IMR-90 (cell line): ENCODE data around the gene ANAPC1. TPM values are rescaled to one million over a fixed set of nuclear protein-coding genes. Genes with fewer than 3 reads are reported as not detected.

Source experiments
- ATAC-seq: fragments of 200-7000 bp; cut with Tn5 transposase; 2 replicates; pipeline ENCODE4 v1.9.1; 2020; ENCODE audit warnings: low read depth, mild to moderate bottlenecking, moderate library complexity
- BruUV-seq: library from RNA; stranded (reverse); fragments of 400-500 nt; replicated peaks from 2 replicates; lab custom pipeline; 2021; lab: Mats Ljungman, UMichigan
- CTCF ChIA-PET: fragments of 300-600 bp; formaldehyde crosslinking; extraction: SDS; loops from one replicate; lab custom pipeline; 2021; ENCODE audit warnings: antibody characterized with exemption; lab: Yijun Ruan, JAX
- POLR2A ChIA-PET: fragments of 300-600 bp; sonication (Branson Sonifier 250); formaldehyde crosslinking; loops from one replicate; lab custom pipeline; 2022; ENCODE audit warnings: antibody characterized with exemption; ENCODE audit not compliant: unreplicated experiment; lab: Charles Lee
- DNase-seq: peaks from one replicate; pipeline ENCODE4 v3.0.0; 2013
- H2AFZ ChIP-seq: replicated peaks from 2 replicates; pipeline ENCODE3; 2013; ENCODE audit warnings: low read length, mild to moderate bottlenecking; ENCODE audit not compliant: poor library complexity
- H2AK5ac ChIP-seq: 2 replicates; pipeline ENCODE4 v1.6.1; 2013; ENCODE audit warnings: low read depth, low read length, inconsistent platforms
- H2AK9ac ChIP-seq: replicated peaks from 2 replicates; pipeline ENCODE3; 2013; ENCODE audit warnings: mild to moderate bottlenecking, low read depth, low read length, moderate library complexity; ENCODE audit not compliant: poor library complexity
- H2BK120ac ChIP-seq: 2 replicates; pipeline ENCODE4 v1.6.1; 2013; ENCODE audit warnings: low read depth, low read length, inconsistent platforms
- H2BK15ac ChIP-seq: 3 replicates; pipeline ENCODE4 v1.6.1; 2013; ENCODE audit warnings: low read depth, low read length, inconsistent platforms
- H2BK20ac ChIP-seq: 2 replicates; pipeline ENCODE4 v1.6.1; 2013; ENCODE audit warnings: low read depth, mild to moderate bottlenecking, inconsistent platforms, low read length, moderate library complexity
- H2BK5ac ChIP-seq: 2 replicates; pipeline ENCODE4 v1.6.1; 2013; ENCODE audit warnings: mild to moderate bottlenecking, low read depth, low read length, inconsistent platforms; ENCODE audit not compliant: poor library complexity, severe bottlenecking
- H3K14ac ChIP-seq: replicated peaks from 2 replicates; pipeline ENCODE4 v1.6.1; 2013; ENCODE audit warnings: low read depth, low read length, inconsistent platforms
- H3K18ac ChIP-seq: 2 replicates; pipeline ENCODE4 v1.6.1; 2013; ENCODE audit warnings: low read depth, low read length, control low read depth
- H3K23ac ChIP-seq: 2 replicates; pipeline ENCODE4 v1.6.1; 2013; ENCODE audit warnings: low read depth, low read length, inconsistent platforms
- H3K27ac ChIP-seq: 2 replicates; pipeline ENCODE4 v1.5.1; 2013; ENCODE audit warnings: mild to moderate bottlenecking, control low read depth, low read length; ENCODE audit not compliant: insufficient read depth
- H3K27me3 ChIP-seq: 2 replicates; pipeline ENCODE4 v1.6.1; 2013; ENCODE audit warnings: low read length; ENCODE audit not compliant: control insufficient read depth, insufficient read depth
- H3K36me3 ChIP-seq: 2 replicates; pipeline ENCODE4 v1.6.1; 2013; ENCODE audit warnings: low read length, mixed read lengths; ENCODE audit not compliant: control insufficient read depth, insufficient read depth
- H3K4ac ChIP-seq: 2 replicates; pipeline ENCODE4 v1.6.1; 2013; ENCODE audit warnings: low read depth, low read length, inconsistent platforms
- H3K4me1 ChIP-seq: 2 replicates; pipeline ENCODE4 v1.6.1; 2013; ENCODE audit warnings: low read length, mixed read lengths; ENCODE audit not compliant: control insufficient read depth, insufficient read depth
- H3K4me2 ChIP-seq: 2 replicates; pipeline ENCODE4 v1.6.1; 2013; ENCODE audit warnings: low read depth, mild to moderate bottlenecking, control low read depth, low read length, moderate library complexity
- H3K4me3 ChIP-seq: 2 replicates; pipeline ENCODE4 v1.5.1; 2013; ENCODE audit warnings: low read depth, mild to moderate bottlenecking, control low read depth, low read length, moderate library complexity; ENCODE audit not compliant: insufficient read depth
- H3K56ac ChIP-seq: 2 replicates; pipeline ENCODE4 v1.6.1; 2013; ENCODE audit warnings: low read length, inconsistent platforms; ENCODE audit not compliant: insufficient read depth; ENCODE audit errors: extremely low read depth
- H3K79me1 ChIP-seq, 2 experiments: 2 replicates each; pipeline ENCODE4 v1.6.1; 2013; ENCODE audit warnings: low read length in 2 of 2, inconsistent platforms in 1 of 2, low read depth in 1 of 2
- H3K9ac ChIP-seq: 2 replicates; pipeline ENCODE4 v1.6.1; 2013; ENCODE audit warnings: low read depth, low read length, control low read depth
- H3K9me1 ChIP-seq: 2 replicates; pipeline ENCODE4 v1.6.1; 2013; ENCODE audit warnings: low read length, inconsistent platforms; ENCODE audit not compliant: insufficient read depth
- H3K9me3 ChIP-seq: 2 replicates; pipeline ENCODE4 v1.6.1; 2013; ENCODE audit warnings: low read length; ENCODE audit not compliant: control insufficient read depth, insufficient read depth
- H4K20me1 ChIP-seq: 2 replicates; pipeline ENCODE4 v1.6.1; 2013; ENCODE audit warnings: low read length, inconsistent platforms; ENCODE audit not compliant: insufficient read depth
- H4K5ac ChIP-seq: 2 replicates; pipeline ENCODE4 v1.6.1; 2013; ENCODE audit warnings: mild to moderate bottlenecking, low read depth, low read length, control low read depth
- H4K8ac ChIP-seq, 2 experiments: 2 replicates each; pipeline ENCODE4 v1.6.1; 2013; ENCODE audit warnings: low read depth in 2 of 2, low read length in 2 of 2, control low read depth in 1 of 2, inconsistent platforms in 1 of 2
- H4K91ac ChIP-seq: 2 replicates; pipeline ENCODE4 v1.6.1; 2013; ENCODE audit warnings: low read depth, low read length, inconsistent platforms; ENCODE audit not compliant: insufficient read depth
- BHLHE40 ChIP-seq: fragments of 150-350 bp; IDR thresholded peaks from 2 replicates; pipeline ENCODE4 v1.6.1; 2016; ENCODE audit warnings: mild to moderate bottlenecking, low read depth, low read length
- CEBPB ChIP-seq: IDR thresholded peaks from 2 replicates; pipeline ENCODE4 v1.6.1; 2012; ENCODE audit warnings: low read depth, low read length, improper control_type of control experiment
- CHD1 ChIP-seq: IDR thresholded peaks from 2 replicates; pipeline ENCODE4 v1.6.1; 2012; ENCODE audit warnings: low read depth, low read length, improper control_type of control experiment
- CTCF ChIP-seq: conservative IDR thresholded peaks from 2 replicates; pipeline ENCODE4 v1.5.1; 2012; ENCODE audit warnings: mild to moderate bottlenecking, low read depth, low read length, improper control_type of control experiment
- ELK1 ChIP-seq: fragments of 150-350 bp; IDR thresholded peaks from 2 replicates; pipeline ENCODE4 v1.6.1; 2016; ENCODE audit warnings: low read depth, mild to moderate bottlenecking, low read length, moderate library complexity, borderline replicate concordance
- FOS ChIP-seq: fragments of 150-350 bp; IDR thresholded peaks from 2 replicates; pipeline ENCODE4 v1.6.1; 2016; ENCODE audit warnings: low read depth, low read length
- MAFK ChIP-seq: IDR thresholded peaks from 2 replicates; pipeline ENCODE4 v1.6.1; 2012; ENCODE audit warnings: low read depth, low read length, improper control_type of control experiment
- MAZ ChIP-seq: IDR thresholded peaks from 2 replicates; pipeline ENCODE4 v1.6.1; 2012; ENCODE audit warnings: low read depth, mild to moderate bottlenecking, low read length, improper control_type of control experiment, moderate library complexity, borderline replicate concordance
- MXI1 ChIP-seq: IDR thresholded peaks from 2 replicates; pipeline ENCODE4 v1.6.1; 2012; ENCODE audit warnings: low read depth, mild to moderate bottlenecking, low read length, moderate library complexity, borderline replicate concordance
- POLR2A ChIP-seq: IDR thresholded peaks from 2 replicates; pipeline ENCODE4 v1.6.1; 2012; ENCODE audit warnings: mild to moderate bottlenecking, low read depth, low read length
- RAD21 ChIP-seq: IDR thresholded peaks from 2 replicates; pipeline ENCODE4 v1.6.1; 2012; ENCODE audit warnings: low read length, improper control_type of control experiment
- RCOR1 ChIP-seq: IDR thresholded peaks from 2 replicates; pipeline ENCODE4 v1.6.1; 2012; ENCODE audit warnings: mild to moderate bottlenecking, low read length, improper control_type of control experiment; ENCODE audit not compliant: insufficient replicate concordance
- RFX5 ChIP-seq: IDR thresholded peaks from 2 replicates; pipeline ENCODE4 v1.8.0; 2012; ENCODE audit warnings: low read depth, mild to moderate bottlenecking, low read length, moderate library complexity
- SMC3 ChIP-seq: fragments of 150-350 bp; IDR thresholded peaks from 2 replicates; pipeline ENCODE4 v1.6.1; 2016; ENCODE audit warnings: low read depth, mild to moderate bottlenecking, antibody characterized with exemption, low read length, moderate library complexity
- USF2 ChIP-seq: fragments of 150-350 bp; IDR thresholded peaks from 2 replicates; pipeline ENCODE4 v1.6.1; 2017; ENCODE audit warnings: mild to moderate bottlenecking, antibody characterized with exemption, low read length, low read depth
- WGBS, 2 experiments: methylation state at CpG; one replicate each; pipeline versions ENCODE4 v1.1.5 to v1.1.7; 2013; ENCODE audit warnings: missing lambda C conversion rate in 2 of 2; ENCODE audit not compliant: insufficient read length in 1 of 2; ENCODE audit errors: extremely low coverage in 2 of 2; 5-methylcytosine and 5-hydroxymethylcytosine counted together
- dilution Hi-C: fragments of 300-500 bp; cut with HindIII; formaldehyde crosslinking; loops from one replicate; pipeline ENCODE4 v1.14.3; 2018; ENCODE audit warnings: low sequenced_read_pairs; ENCODE audit not compliant: unreplicated experiment
- in situ Hi-C: fragments of 300-500 bp; cut with MboI; formaldehyde crosslinking; loops from 3 replicates; pipeline ENCODE4 v1.14.3; 2019; ENCODE audit warnings: low sequenced_read_pairs, inconsistent platforms, mixed read lengths
- intact Hi-C: fragments of 100-400 bp; cut with micrococcal nuclease; formaldehyde crosslinking; loops from 2 replicates; pipeline ENCODE4 v1.10.0; 2022
- polyA plus RNA-seq, 3 experiments: library from polyadenylated mRNA; depleted of rRNA; stranded (reverse); fragments of >200 nt; gene quantifications; 2 replicates each; pipeline ENCODE4 v1.2.3, GENCODE V29; 2012; ENCODE audit warnings: low replicate concordance in 1 of 3
- total RNA-seq: library from RNA; depleted of rRNA; stranded (reverse); fragments of >200 nt; gene quantifications from 2 replicates; pipeline ENCODE4 v1.2.3, GENCODE V29; 2012

The ANAPC1 gene
- total and polyA plus RNA-seq, 2 of the 4 experiments (the other 2 are of a cell fraction): 14.6 to 50.7 TPM

GRCh38 chr2:111917106-111917505 is 33.1 kb upstream of the ANAPC1 start:
- Histone ChIP-seq H3K36me3 (no peaks in the 10 kb centered on the region), H3K27me3 (peaks cover 9% of the 10 kb centered on the region; the same call in 1 of the 2 replicates), H3K14ac (no peak overlapping the region), H4K8ac (no peak overlapping the region), H3K56ac (no peak overlapping the region), H2BK120ac (no peak overlapping the region), H4K20me1 (no peaks in the 10 kb centered on the region), H3K9ac (no peak overlapping the region), H3K23ac (no peak overlapping the region), H3K4ac (no peak overlapping the region), H3K18ac (no peak overlapping the region; the same call in 1 of the 2 replicates), H2BK15ac (no peak overlapping the region), H4K5ac (no peak overlapping the region), H3K9me1 (no peaks in the 10 kb centered on the region), H2AFZ (no peak overlapping the region), H2BK5ac (no peak overlapping the region), H3K79me1 (no peaks in the 10 kb centered on the region), H2AK5ac (no peak overlapping the region), H3K4me3 (no peak overlapping the region), H2AK9ac (no peak overlapping the region), H3K9me3 (no peaks in the 10 kb centered on the region), H3K4me1 (peaks cover 2% of the 10 kb centered on the region; the same call in 1 of the 2 replicates), H4K91ac (no peak overlapping the region), H2BK20ac (no peak overlapping the region), H3K4me2 (no peak overlapping the region), H3K27ac (no peak overlapping the region)
- TF ChIP-seq BHLHE40 (no peak), RCOR1 (no peak), RFX5 (no peak), POLR2A (no peak), ELK1 (no peak), CTCF (no peak), CHD1 (no peak), USF2 (no peak), MXI1 (no peak), RAD21 (no peak), MAZ (no peak), CEBPB (no peak), FOS (no peak), MAFK (no peak), SMC3 (no peak)
- DNase-seq (no peak), ATAC-seq (no peak)
- dilution Hi-C loops: no loop called here
- ChIA-PET POLR2A (no interaction called here), CTCF (no interaction called here)
- intact Hi-C loops: no loop called here
- in situ Hi-C loops: no loop called here
- no TSS peak for BruUV-seq
- no CpG with 5 or more reads among the region's 3 CpGs for WGBS, 2 experiments
